Measurements from ENCODE around the gene E2F4.

DNA sequence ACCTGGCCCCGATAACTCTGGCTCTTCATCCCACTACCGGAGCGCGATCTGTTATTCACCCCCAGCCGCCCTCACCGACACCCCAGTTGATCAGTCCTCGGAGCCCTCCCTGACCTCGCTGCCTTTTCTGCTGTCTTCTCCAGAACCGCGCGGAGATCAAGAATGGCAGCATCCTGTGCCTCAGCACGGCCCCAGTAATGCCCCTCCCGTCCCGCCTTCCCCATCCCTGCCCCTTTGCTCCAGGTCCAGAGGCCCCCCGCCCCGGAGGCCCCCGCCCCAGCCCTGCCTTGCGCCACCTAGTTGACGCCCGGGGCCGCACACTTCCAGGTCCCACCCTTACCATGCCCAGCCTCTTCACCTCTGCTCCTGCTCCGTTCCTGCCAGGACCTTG lies 7.8 kb downstream of the E2F4 start:
- TF ChIP-seq EP300 (IDR thresholded peaks at IDR 0.05; ENCODE audit: borderline replicate concordance in 1 of 2, low read depth in 2 of 2, low read length in 2 of 2) = no peak
- no peak for TF ChIP-seq POLR2A (IDR thresholded peaks at IDR 0.05; ENCODE audit: control extremely low read depth in 1 of 2, low read depth in 2 of 2, low read length in 2 of 2)
- TF ChIP-seq, protein P1, sequence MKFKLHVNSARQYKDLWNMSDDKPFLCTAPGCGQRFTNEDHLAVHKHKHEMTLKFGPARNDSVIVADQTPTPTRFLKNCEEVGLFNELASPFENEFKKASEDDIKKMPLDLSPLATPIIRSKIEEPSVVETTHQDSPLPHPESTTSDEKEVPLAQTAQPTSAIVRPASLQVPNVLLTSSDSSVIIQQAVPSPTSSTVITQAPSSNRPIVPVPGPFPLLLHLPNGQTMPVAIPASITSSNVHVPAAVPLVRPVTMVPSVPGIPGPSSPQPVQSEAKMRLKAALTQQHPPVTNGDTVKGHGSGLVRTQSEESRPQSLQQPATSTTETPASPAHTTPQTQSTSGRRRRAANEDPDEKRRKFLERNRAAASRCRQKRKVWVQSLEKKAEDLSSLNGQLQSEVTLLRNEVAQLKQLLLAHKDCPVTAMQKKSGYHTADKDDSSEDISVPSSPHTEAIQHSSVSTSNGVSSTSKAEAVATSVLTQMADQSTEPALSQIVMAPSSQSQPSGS (IDR thresholded peaks at IDR 0.05; ENCODE audit: low read length) = no peak
- TF ChIP-seq SRF (IDR thresholded peaks at IDR 0.05; ENCODE audit: low read depth, low read length) = no peak
- TF ChIP-seq, protein P2, sequence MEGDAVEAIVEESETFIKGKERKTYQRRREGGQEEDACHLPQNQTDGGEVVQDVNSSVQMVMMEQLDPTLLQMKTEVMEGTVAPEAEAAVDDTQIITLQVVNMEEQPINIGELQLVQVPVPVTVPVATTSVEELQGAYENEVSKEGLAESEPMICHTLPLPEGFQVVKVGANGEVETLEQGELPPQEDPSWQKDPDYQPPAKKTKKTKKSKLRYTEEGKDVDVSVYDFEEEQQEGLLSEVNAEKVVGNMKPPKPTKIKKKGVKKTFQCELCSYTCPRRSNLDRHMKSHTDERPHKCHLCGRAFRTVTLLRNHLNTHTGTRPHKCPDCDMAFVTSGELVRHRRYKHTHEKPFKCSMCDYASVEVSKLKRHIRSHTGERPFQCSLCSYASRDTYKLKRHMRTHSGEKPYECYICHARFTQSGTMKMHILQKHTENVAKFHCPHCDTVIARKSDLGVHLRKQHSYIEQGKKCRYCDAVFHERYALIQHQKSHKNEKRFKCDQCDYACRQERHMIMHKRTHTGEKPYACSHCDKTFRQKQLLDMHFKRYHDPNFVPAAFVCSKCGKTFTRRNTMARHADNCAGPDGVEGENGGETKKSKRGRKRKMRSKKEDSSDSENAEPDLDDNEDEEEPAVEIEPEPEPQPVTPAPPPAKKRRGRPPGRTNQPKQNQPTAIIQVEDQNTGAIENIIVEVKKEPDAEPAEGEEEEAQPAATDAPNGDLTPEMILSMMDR (IDR thresholded peaks at IDR 0.05; ENCODE audit: control extremely low read depth in 1 of 3, insufficient read depth in 1 of 3, low read depth in 1 of 3, low read length in 3 of 3) = peak; percentile 44 to 80 (median 47); a peak in 3 of 4 replicates
- TF ChIP-seq, protein P3, sequence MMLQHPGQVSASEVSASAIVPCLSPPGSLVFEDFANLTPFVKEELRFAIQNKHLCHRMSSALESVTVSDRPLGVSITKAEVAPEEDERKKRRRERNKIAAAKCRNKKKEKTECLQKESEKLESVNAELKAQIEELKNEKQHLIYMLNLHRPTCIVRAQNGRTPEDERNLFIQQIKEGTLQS (IDR thresholded peaks at IDR 0.05; ENCODE audit: insufficient read depth, low read depth, low read length) = no peak
